SK-N-SH (cell line): Measurements from ENCODE around the gene SUMO2. TPM values are rescaled to one million over a fixed set of nuclear protein-coding genes. Genes with fewer than 3 reads are reported as not detected.
A peak's percentile ranks its signal among the peaks of the same experiment; 100 is the strongest.

ENCODE experiments used
- CTCF ChIA-PET: fragments of 300-600, 350-600 bp; formaldehyde crosslinking; extraction: SDS; loops from one replicate; lab custom pipeline; 2021; lab: Yijun Ruan, JAX
- POLR2A ChIA-PET: fragments of 350-600 bp; sonication (Branson Sonifier 250); formaldehyde crosslinking; extraction: SDS; loops from one replicate; lab custom pipeline; 2020; ENCODE audit warnings: antibody characterized with exemption, inconsistent platforms; lab: Yijun Ruan, JAX
- DNase-seq: peaks from one replicate; pipeline ENCODE4 v3.0.0; 2012
- H2AFZ ChIP-seq: fragments of 200-600 bp; sonication (generic); 2 replicates; pipeline ENCODE4 v1.8.1; 2016; ENCODE audit warnings: antibody characterized with exemption, mild to moderate bottlenecking, low read depth
- H3F3A ChIP-seq: fragments of 200-600 bp; sonication (generic); replicated peaks from 2 replicates; pipeline ENCODE3; 2016; ENCODE audit warnings: antibody characterized with exemption, mild to moderate bottlenecking; ENCODE audit not compliant: insufficient read depth
- H3K27ac ChIP-seq, 2 experiments: fragments of 200-500 bp in 1 of 2; fragments of 200-600 bp in 1 of 2; sonication (Bioruptor generic) in 1 of 2; sonication (generic), shearing (Covaris generic) in 1 of 2; 2 replicates each; pipeline versions ENCODE4 v1.5.1 to v1.6.1; 2014 to 2016; ENCODE audit warnings: low read depth in 2 of 2, inconsistent platforms in 1 of 2, low read length in 1 of 2, mild to moderate bottlenecking in 1 of 2, mixed read lengths in 1 of 2
- H3K27me3 ChIP-seq: fragments of 200-600 bp; sonication (generic), shearing (Covaris generic); 2 replicates; pipeline ENCODE4 v1.6.1; 2016; ENCODE audit warnings: mixed run types; ENCODE audit not compliant: insufficient read depth
- H3K36me3 ChIP-seq, 2 experiments: fragments of 200-500 bp in 1 of 2; fragments of 200-600 bp in 1 of 2; sonication (Bioruptor generic) in 1 of 2; sonication (generic) in 1 of 2; replicated peaks in 1 of 2; 2 replicates each; pipeline versions ENCODE3 to v1.5.1; 2014 to 2016; ENCODE audit warnings: low read length in 1 of 2, mild to moderate bottlenecking in 1 of 2; ENCODE audit not compliant: insufficient read depth in 2 of 2, control insufficient read depth in 1 of 2
- H3K4me1 ChIP-seq, 2 experiments: fragments of 200-500 bp in 1 of 2; fragments of 200-600 bp in 1 of 2; sonication (Bioruptor generic) in 1 of 2; sonication (generic), shearing (Covaris generic) in 1 of 2; 2 replicates each; pipeline versions ENCODE4 v1.5.1 to v1.6.1; 2014 to 2016; ENCODE audit warnings: low read depth in 1 of 2, low read length in 1 of 2, mixed run types in 1 of 2; ENCODE audit not compliant: insufficient read depth in 2 of 2, control insufficient read depth in 1 of 2
- H3K4me2 ChIP-seq: fragments of 200-600 bp; sonication (generic), shearing (Covaris generic); 2 replicates; pipeline ENCODE4 v1.6.1; 2017; ENCODE audit warnings: mixed run types
- H3K4me3 ChIP-seq, 2 experiments: fragments of 200-500 bp in 1 of 2; fragments of 200-600 bp in 1 of 2; sonication (Bioruptor generic) in 1 of 2; sonication (generic), shearing (Covaris generic) in 1 of 2; 2 replicates each; pipeline versions ENCODE4 v1.5.1 to v1.8.1; 2014 to 2016; ENCODE audit warnings: low read depth in 2 of 2, inconsistent platforms in 1 of 2, low read length in 1 of 2, mild to moderate bottlenecking in 1 of 2, mixed read lengths in 1 of 2, moderate library complexity in 1 of 2
- H3K79me2 ChIP-seq: fragments of 200-600 bp; sonication (generic); 2 replicates; pipeline ENCODE4 v1.8.1; 2017; ENCODE audit warnings: mild to moderate bottlenecking; ENCODE audit not compliant: insufficient read depth
- H3K9ac ChIP-seq: fragments of 200-600 bp; sonication (generic); 2 replicates; pipeline ENCODE4 v1.6.1; 2017; ENCODE audit warnings: mixed run types
- H3K9me2 ChIP-seq: fragments of 200-600 bp; sonication (generic); 2 replicates; pipeline ENCODE4 v1.6.1; 2017; ENCODE audit warnings: mixed run types
- H3K9me3 ChIP-seq: fragments of 200-600 bp; sonication (generic); 2 replicates; pipeline ENCODE4 v1.6.1; 2017; ENCODE audit warnings: mixed run types, mild to moderate bottlenecking, moderate library complexity
- H4K20me1 ChIP-seq: fragments of 200-600 bp; sonication (generic); 2 replicates; pipeline ENCODE4 v1.6.1; 2017; ENCODE audit warnings: mild to moderate bottlenecking, mixed run types; ENCODE audit not compliant: insufficient read depth
- CHD2 ChIP-seq: fragments of 150-350 bp; IDR thresholded peaks from 2 replicates; pipeline ENCODE4 v1.6.1; 2018; ENCODE audit warnings: low read length; ENCODE audit not compliant: partially characterized antibody
- CTCF ChIP-seq: fragments of 200-600 bp; sonication (generic); IDR thresholded peaks from 2 replicates; pipeline ENCODE4 v1.6.1; 2017; ENCODE audit warnings: antibody characterized with exemption, mild to moderate bottlenecking, moderate library complexity
- EP300 ChIP-seq, 2 experiments: IDR thresholded peaks; 2 replicates each; pipeline versions ENCODE4 v1.4.0 to v1.6.1; 2012; ENCODE audit warnings: borderline replicate concordance in 1 of 2, low read depth in 1 of 2, low read length in 1 of 2
- EZH2phosphoT487 ChIP-seq: fragments of 200-600 bp; sonication (generic); IDR thresholded peaks from 2 replicates; pipeline ENCODE4 v1.6.1; 2017; ENCODE audit warnings: low read depth, mixed run types, mild to moderate bottlenecking, antibody characterized with exemption, moderate library complexity, borderline replicate concordance
- FOSL2 ChIP-seq: IDR thresholded peaks from 2 replicates; pipeline ENCODE4 v1.4.0; 2012; ENCODE audit warnings: low read depth, mild to moderate bottlenecking, moderate library complexity, borderline replicate concordance
- FOXJ3 ChIP-seq: sonication (generic); formaldehyde crosslinking; IDR thresholded peaks from 2 replicates; pipeline ENCODE4 v1.5.1; 2020; ENCODE audit warnings: mild to moderate bottlenecking, missing genetic modification reagents
- GATA2 ChIP-seq: sonication (generic); formaldehyde crosslinking; IDR thresholded peaks from 2 replicates; pipeline ENCODE4 v1.5.0; 2020; ENCODE audit warnings: mild to moderate bottlenecking, missing genetic modification reagents
- NFIC ChIP-seq: IDR thresholded peaks from 2 replicates; pipeline ENCODE4 v1.4.0; 2012; ENCODE audit warnings: borderline replicate concordance
- NRF1 ChIP-seq: IDR thresholded peaks from 2 replicates; pipeline ENCODE4 v1.6.1; 2012; ENCODE audit warnings: low read depth, mild to moderate bottlenecking, low read length
- POLR2AphosphoS5 ChIP-seq: IDR thresholded peaks from 2 replicates; pipeline ENCODE4 v1.6.1; 2012; ENCODE audit warnings: low read depth, low read length
- RAD21 ChIP-seq: IDR thresholded peaks from 2 replicates; pipeline ENCODE4 v1.6.1; 2012; ENCODE audit warnings: mild to moderate bottlenecking, low read length
- REST ChIP-seq: IDR thresholded peaks from 2 replicates; pipeline ENCODE4 v1.6.1; 2012; ENCODE audit warnings: mild to moderate bottlenecking, low read depth, low read length, moderate library complexity
- RFX5 ChIP-seq: IDR thresholded peaks from 2 replicates; pipeline ENCODE4 v1.6.1; 2012; ENCODE audit warnings: mild to moderate bottlenecking, improper control_type of control experiment, low read length
- RXRA ChIP-seq: IDR thresholded peaks from 2 replicates; pipeline ENCODE4 v1.4.0; 2012; ENCODE audit warnings: low read depth, mild to moderate bottlenecking, borderline replicate concordance
- SIN3A ChIP-seq: IDR thresholded peaks from 2 replicates; pipeline ENCODE4 v1.6.1; 2012; ENCODE audit warnings: low read depth, mild to moderate bottlenecking, low read length, moderate library complexity, borderline replicate concordance
- SMC3 ChIP-seq: IDR thresholded peaks from 2 replicates; pipeline ENCODE4 v1.6.1; 2012; ENCODE audit warnings: low read depth, low read length, improper control_type of control experiment
- TCF12 ChIP-seq: IDR thresholded peaks from 2 replicates; pipeline ENCODE4 v1.4.0; 2012
- USF1 ChIP-seq: IDR thresholded peaks from 2 replicates; pipeline ENCODE4 v1.4.0; 2012; ENCODE audit warnings: low read depth, borderline replicate concordance
- YY1 ChIP-seq: IDR thresholded peaks from 2 replicates; pipeline ENCODE4 v1.4.0; 2012; ENCODE audit warnings: low read depth, mild to moderate bottlenecking
- WGBS: methylation state at CpG from one replicate; pipeline ENCODE4 v1.1.6; 2017; ENCODE audit warnings: low lambda C conversion rate; 5-methylcytosine and 5-hydroxymethylcytosine counted together
- polyA plus RNA-seq, 3 experiments: library from polyadenylated mRNA; depleted of rRNA; stranded (reverse); fragments of >200 nt; gene quantifications; 2 replicates each; pipeline ENCODE4 v1.2.3, GENCODE V29; 2012

Gene SUMO2
- polyA plus RNA-seq, 1 of the 3 experiments (the other 2 are of a cell fraction) = 114 TPM

DNA sequence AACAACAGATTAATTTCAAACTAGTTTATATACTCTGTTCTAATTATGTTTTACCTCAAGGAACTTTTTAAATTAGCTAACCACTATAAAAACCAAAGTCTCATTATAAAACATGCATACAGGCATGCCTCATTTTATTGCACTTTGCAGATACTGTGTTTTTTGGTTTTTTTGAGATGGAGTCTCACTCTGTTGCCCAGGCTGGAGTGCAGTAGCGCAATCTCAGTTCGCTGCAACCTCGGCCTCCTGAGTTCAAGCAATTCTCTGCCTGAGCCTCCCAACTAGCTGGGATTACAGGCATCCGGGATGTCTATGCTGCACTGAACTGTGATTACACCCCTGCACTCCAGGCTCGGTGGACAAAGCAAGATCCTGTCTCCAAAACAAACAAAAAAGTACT lies 19.7 kb downstream of the SUMO2 start:
- 91% methylated on average over 5 of the region's 5 CpGs for whole genome bisulfite sequencing

DNA sequence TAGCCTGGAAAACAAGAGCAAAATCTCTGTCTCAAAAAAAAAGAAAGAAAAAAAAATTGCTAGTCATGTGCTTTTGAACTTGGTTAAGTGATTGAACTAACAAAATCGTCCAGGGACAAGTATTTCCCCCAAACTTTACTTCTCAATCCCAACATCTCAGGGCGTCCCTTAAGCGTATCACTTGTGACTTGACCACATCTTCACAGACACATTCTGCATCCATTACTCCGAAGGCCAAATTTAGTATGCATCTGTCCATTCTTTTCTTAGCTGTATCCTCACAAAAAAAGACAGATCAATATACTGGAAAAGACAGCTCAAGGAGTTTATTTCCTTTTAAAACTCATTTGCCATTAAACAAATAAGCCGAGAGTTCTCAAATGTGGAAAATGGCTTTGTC lies 22.5 kb downstream of the SUMO2 start:
- 95% methylated on average over 5 of the region's 5 CpGs for WGBS
- CTCF ChIA-PET = interaction anchor here (0.9 to 2.5 kb wide), 4 partner anchors 12 to 46 kb away, joined by 3 to 14 read pairs (median 6); no protein-coding TSS in a partner anchor
- no peaks in the 10 kb centered on the region for H3K9me3 ChIP-seq
- peak overlapping the region in 1 of 2 experiments; percentile 55; a peak in 2 of 4 replicates for H3K27ac ChIP-seq
- DNase-seq = no peak
- H3K27me3 ChIP-seq = no peaks in the 10 kb centered on the region
- no peaks in the 10 kb centered on the region for H3K9me2 ChIP-seq
- H3F3A ChIP-seq = peaks cover 41% of the 10 kb centered on the region
- H2AFZ ChIP-seq = no peak overlapping the region
- no peak overlapping the region for H3K9ac ChIP-seq
- peaks cover 5 to 42% of the 10 kb centered on the region in 2 experiments for H3K36me3 ChIP-seq
- TF ChIP-seq NRF1 (no peak), TCF12 (no peak), GATA2 (CRISPR knock-in tag) (no peak), CTCF (no peak), SIN3A (no peak), EP300 (IDR thresholded peaks at IDR 0.05; ENCODE audit: borderline replicate concordance in 1 of 2, low read depth in 1 of 2, low read length in 1 of 2) (no peak), POLR2AphosphoS5 (no peak), FOXJ3 (no peak), YY1 (no peak), REST (no peak), USF1 (no peak)
- TF ChIP-seq, all 33 proteins: peak for 0
- no peaks in the 10 kb centered on the region for H4K20me1 ChIP-seq
- peaks cover 0 to 8% of the 10 kb centered on the region in 2 experiments; a peak in 1 of 4 replicates for H3K4me1 ChIP-seq
- H3K4me2 ChIP-seq = no peak overlapping the region
- POLR2A ChIA-PET = no interaction called here
- peaks cover 34% of the 10 kb centered on the region; the same call in 1 of the 2 replicates for H3K79me2 ChIP-seq
- no peak overlapping the region for H3K4me3 ChIP-seq

More for the DNA sequence above, 19.7 kb downstream of the SUMO2 start:
- H3K9ac ChIP-seq = no peak overlapping the region
- peaks cover 56% of the 10 kb centered on the region; the same call in 1 of the 2 replicates for H3K79me2 ChIP-seq
- H2AFZ ChIP-seq = no peak overlapping the region
- H3K4me3 ChIP-seq = no peak overlapping the region
- CTCF ChIA-PET = interaction anchor here (1.2 to 2.3 kb wide), 6 partner anchors 9 to 49 kb away, joined by 3 to 7 read pairs (median 3); partner anchors contain the start of genes JPT1 and NT5C
- peaks cover 12 to 57% of the 10 kb centered on the region in 2 experiments for H3K36me3 ChIP-seq
- peaks cover 0 to 8% of the 10 kb centered on the region in 2 experiments; a peak in 1 of 4 replicates for H3K4me1 ChIP-seq
- peaks cover 39% of the 10 kb centered on the region for H3F3A ChIP-seq
- H3K27me3 ChIP-seq = no peaks in the 10 kb centered on the region
- DNase-seq = no peak
- POLR2A ChIA-PET = interaction anchor here (0.6 kb wide), 1 partner anchor 32 kb away, joined by 3 read pairs; the partner anchor contains the start of gene NT5C
- H3K9me3 ChIP-seq = no peaks in the 10 kb centered on the region
- no peak overlapping the region for H3K27ac ChIP-seq
- H4K20me1 ChIP-seq = no peaks in the 10 kb centered on the region
- TF ChIP-seq SMC3 (no peak), RAD21 (no peak), POLR2AphosphoS5 (no peak), FOSL2 (no peak), EZH2phosphoT487 (no peak), RFX5 (no peak), SIN3A (no peak), CTCF (no peak), GATA2 (CRISPR knock-in tag) (no peak), NFIC (no peak), RXRA (no peak), CHD2 (no peak)
- H3K9me2 ChIP-seq = no peaks in the 10 kb centered on the region
- H3K4me2 ChIP-seq = no peak overlapping the region
